Activated naive CD4-positive, alpha-beta T cell treated with anti-CD3 and anti-CD28 coated beads, Interleukin-2, amount 50 U/mL, for 16 hours (primary cell): ENCODE results near the gene EFNA4.
A peak's percentile ranks its signal among the peaks of the same experiment; 100 is the strongest.
"Not testable (repeated sequence)": the region's sequence is repeated elsewhere in the genome, so short reads cannot be mapped to it uniquely, and the experiment has no call there.

ENCODE experiments used
- DNase-seq: peaks from one replicate; pipeline ENCODE4 v3.0.0-alpha.2; 2020

Gene EFNA4

GRCh38 chr1:155091071-155092051, 27.8 kb downstream of the EFNA4 start:
- peak; percentile 83 for DNase-seq

- no peak for DNase-seq
These were observed 28.6 kb downstream of the EFNA4 start for GRCh38 chr1:155092131-155092530.

- DNase-seq: no peak
These were observed 29.1 kb downstream of the EFNA4 start for GRCh38 chr1:155092641-155093040.

- DNase-seq: no peak
These were observed 30.5 kb downstream of the EFNA4 start for GRCh38 chr1:155093911-155094621.

- no peak for DNase-seq
These were observed 31.0 kb downstream of the EFNA4 start for GRCh38 chr1:155094622-155094948.

GRCh38 chr1:155099331-155099730, 35.8 kb downstream of the EFNA4 start:
- DNase-seq: no peak

- DNase-seq: no peak
These were observed 39.8 kb downstream of the EFNA4 start for GRCh38 chr1:155103325-155103724.

GRCh38 chr1:155104605-155105534, 41.3 kb downstream of the EFNA4 start:
- DNase-seq: no peak

GRCh38 chr1:155105604-155106011, 42.1 kb downstream of the EFNA4 start:
- DNase-seq: no peak

- DNase-seq: no peak
These were observed 43.3 kb downstream of the EFNA4 start for GRCh38 chr1:155106862-155107261.

- DNase-seq: no peak
These were observed 44.0 kb downstream of the EFNA4 start for GRCh38 chr1:155107309-155108264.

- no peak for DNase-seq
These were observed 44.8 kb downstream of the EFNA4 start for GRCh38 chr1:155108296-155108695.

GRCh38 chr1:155110381-155110780, 46.8 kb downstream of the EFNA4 start:
- no peak for DNase-seq

GRCh38 chr1:155110826-155111225, 47.3 kb downstream of the EFNA4 start:
- DNase-seq: no peak

- DNase-seq: no peak
These were observed 50.0 kb downstream of the EFNA4 start for GRCh38 chr1:155113450-155113980.

- DNase-seq: no peak
These were observed 52.7 kb downstream of the EFNA4 start for GRCh38 chr1:155116113-155116764.

GRCh38 chr1:155117610-155118009, 54.1 kb downstream of the EFNA4 start:
- no peak for DNase-seq

GRCh38 chr1:155118090-155118489, 54.5 kb downstream of the EFNA4 start:
- DNase-seq: not testable (repeated sequence)
